ENCODE results near the gene TSHZ2.

Gene TSHZ2

DNA sequence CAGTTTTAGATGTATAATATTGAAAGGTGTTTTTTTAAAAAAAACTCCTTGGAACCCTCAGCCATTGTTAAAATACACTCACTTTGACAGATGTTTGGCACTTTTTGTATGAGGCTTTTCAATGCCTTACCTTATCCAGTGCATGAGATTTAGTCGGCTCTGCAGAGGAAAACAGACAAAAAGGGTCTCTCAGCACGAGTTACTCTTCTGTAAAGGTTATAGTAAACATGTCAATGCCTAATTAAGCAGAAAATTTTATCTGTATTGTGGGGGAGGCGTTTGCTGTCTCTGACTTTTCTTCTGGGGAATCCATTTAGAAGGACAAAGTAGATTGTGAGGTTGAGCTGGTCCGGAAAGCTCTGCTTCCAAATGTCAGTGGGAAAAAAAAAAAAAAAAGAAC is 278.3 kb downstream of the TSHZ2 start:
- DNase-seq (ENCODE audit: low read depth) = no peak

- no peak for DNase-seq (ENCODE audit: low read depth)
Measured at GRCh38 chr20:53252002-53252401, 279.8 kb downstream of the TSHZ2 start.

DNA sequence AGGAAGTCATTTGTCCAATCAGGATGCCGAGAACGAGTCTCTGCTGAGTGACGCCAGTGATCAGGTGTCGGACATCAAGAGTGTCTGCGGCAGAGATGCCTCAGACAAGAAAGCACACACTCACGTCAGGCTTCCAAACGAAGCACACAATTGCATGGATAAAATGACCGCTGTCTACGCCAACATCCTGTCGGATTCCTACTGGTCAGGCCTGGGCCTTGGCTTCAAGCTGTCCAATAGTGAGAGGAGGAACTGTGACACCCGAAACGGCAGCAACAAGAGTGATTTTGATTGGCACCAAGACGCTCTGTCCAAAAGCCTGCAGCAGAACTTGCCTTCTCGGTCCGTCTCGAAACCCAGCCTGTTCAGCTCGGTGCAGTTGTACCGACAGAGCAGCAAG is 281.5 kb downstream of the TSHZ2 start:
- no peak for DNase-seq (ENCODE audit: low read depth)

- no peak for DNase-seq (ENCODE audit: low read depth)
Measured at GRCh38 chr20:53255102-53255710, 283.0 kb downstream of the TSHZ2 start.

DNA sequence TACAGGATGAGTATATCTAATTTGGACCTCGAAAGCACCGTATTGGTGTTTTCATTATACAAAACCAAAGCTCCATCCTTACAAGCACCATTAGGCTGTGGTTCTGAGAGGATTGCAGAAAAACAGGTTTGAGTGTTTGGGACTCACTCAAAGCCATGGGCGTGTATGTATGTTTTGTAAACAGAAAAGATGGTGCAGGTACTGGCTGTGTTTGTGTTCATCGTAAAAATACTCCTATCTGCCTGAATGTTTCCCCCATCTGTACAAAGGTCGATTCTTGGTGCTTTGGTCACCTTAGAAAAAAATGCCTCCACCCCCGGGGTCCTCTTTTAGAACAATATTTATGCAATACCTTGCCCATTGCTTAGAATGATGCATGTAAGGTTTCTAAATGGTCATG is 286.6 kb downstream of the TSHZ2 start:
- DNase-seq (ENCODE audit: low read depth) = no peak

DNA sequence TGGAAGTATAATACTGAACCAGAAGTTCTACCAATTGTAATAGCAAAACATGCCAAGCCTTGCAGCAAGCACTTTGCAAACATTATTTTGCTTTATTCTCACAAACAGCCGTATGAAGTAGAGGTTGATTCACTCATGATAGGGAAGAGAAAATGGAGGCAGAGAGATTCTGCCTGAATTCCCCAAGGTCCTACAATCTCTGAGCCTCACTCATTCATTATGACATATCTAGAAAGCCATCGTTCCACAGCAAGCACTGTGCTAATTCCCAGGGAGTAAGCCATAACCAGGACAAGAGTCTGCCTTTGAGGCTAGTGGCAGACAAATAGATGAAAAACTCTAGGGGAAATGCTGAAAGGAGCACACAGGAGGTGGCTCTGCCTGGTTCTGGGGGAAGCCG is 288.0 kb downstream of the TSHZ2 start:
- DNase-seq (ENCODE audit: low read depth) = no peak

- DNase-seq (ENCODE audit: low read depth) = no peak
Measured at GRCh38 chr20:53260591-53260990, 288.4 kb downstream of the TSHZ2 start.

DNA sequence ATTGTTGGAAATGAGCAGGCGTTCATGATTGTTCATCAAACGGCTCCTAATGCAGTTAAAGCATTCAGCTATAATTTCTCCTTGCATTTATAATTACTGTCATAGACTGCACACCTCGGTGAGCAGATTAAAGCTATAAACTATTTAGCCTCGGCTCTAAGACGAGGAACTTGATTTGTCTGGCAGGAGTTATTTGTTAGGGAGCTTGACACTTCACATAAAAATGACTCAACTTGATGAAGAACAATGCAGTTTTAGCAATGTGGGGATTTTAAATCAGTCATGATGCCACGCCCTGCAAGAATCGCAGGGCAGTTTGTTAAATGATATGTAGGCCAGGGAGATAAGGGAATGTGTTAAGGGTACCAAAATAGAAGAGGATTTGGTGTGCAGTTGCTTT is 290.2 kb downstream of the TSHZ2 start:
- DNase-seq (ENCODE audit: low read depth) = no peak

- DNase-seq (ENCODE audit: low read depth) = no peak
Measured at GRCh38 chr20:53263554-53264438, 291.6 kb downstream of the TSHZ2 start.

DNA sequence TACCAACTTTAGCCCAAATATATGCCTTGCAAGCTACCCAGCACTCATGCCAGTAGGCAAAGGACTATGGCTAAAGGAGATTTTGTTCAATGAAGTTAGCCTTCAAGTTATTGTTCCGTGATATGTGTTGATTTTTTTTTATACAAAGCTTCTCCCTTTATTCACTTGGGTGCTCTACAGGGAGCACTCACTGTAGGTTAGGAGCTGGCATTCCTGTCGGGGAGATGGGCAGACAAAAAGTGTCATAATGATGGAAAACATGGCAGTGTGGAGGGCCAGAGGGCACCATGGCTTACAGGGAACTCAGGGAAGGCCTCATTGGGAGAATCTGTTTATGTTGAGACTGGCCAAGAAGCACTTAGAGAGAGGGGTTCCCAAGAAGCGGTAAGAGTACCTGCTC is 292.4 kb downstream of the TSHZ2 start:
- no peak for DNase-seq (ENCODE audit: low read depth)

DNA sequence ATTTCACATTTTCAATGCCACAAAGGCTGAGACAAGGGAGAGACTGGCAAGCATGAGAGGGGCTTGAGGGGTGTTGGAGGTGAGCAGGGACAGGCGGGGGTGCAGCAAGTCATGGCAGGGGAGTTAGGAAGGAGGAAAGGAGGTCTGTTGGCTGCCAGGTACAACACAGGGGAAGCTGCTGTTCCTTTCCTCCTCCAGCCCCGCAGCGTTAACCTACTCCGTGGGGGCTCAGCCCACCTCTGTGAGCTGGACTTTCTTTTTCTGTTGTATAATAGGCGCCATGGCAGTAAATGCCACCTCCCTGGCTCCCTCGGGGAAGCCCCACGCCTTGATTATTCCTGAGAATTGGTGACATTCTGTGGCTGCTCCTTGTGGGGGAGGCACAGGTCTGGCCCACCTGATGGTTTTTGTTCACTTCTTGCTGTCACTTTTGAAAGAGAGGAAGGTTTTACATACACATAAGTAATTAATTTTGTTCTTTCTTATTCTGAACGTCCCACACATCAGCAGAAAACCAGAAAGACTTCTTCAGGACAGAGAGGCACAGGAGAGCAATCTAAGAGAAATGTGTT is 293.2 kb downstream of the TSHZ2 start:
- no peak for DNase-seq (ENCODE audit: low read depth)

DNA sequence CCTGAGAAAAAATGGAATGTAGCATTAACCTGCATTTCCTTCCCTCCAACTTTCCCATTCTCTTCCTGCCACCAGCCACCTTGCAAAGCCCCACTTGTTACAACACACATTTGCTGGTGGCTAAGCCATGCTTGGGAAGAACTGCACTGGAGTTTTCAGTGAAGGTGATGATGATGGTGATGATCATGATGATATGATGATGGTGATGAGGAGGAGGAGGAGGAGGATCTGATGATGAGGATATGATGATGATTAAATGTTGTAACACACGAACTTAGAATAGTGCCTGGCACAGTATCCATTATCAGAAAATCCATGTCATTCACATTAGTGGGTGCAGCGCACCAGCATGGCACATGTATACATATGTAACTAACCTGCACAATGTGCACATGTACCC is 297.2 kb downstream of the TSHZ2 start:
- no peak for DNase-seq (ENCODE audit: low read depth)

- DNase-seq (ENCODE audit: low read depth) = no peak
Measured at GRCh38 chr20:53270792-53271375, 298.7 kb downstream of the TSHZ2 start.

DNA sequence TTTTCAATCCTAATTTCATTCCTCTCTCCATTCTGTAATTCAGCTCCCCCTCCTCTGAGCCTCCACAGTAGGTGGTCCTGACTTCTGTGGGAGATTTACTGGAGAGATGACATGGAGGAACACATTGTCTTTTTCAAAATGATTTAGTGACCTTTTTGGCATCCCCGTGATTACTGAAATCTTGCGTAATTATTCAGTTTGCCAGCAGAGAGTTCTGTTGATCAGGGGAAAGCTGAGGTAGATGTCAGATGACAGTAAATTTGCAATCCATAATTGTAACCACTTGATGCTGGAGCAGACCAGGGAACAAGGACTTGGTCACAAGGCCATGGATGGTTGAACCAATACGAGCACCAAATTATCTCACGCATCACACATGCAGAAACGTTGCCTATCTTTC is 302.2 kb downstream of the TSHZ2 start:
- no peak for DNase-seq (ENCODE audit: low read depth)

GRCh38 chr20:53274807-53275206 is 302.6 kb downstream of the TSHZ2 start:
- no peak for DNase-seq (ENCODE audit: low read depth)

DNA sequence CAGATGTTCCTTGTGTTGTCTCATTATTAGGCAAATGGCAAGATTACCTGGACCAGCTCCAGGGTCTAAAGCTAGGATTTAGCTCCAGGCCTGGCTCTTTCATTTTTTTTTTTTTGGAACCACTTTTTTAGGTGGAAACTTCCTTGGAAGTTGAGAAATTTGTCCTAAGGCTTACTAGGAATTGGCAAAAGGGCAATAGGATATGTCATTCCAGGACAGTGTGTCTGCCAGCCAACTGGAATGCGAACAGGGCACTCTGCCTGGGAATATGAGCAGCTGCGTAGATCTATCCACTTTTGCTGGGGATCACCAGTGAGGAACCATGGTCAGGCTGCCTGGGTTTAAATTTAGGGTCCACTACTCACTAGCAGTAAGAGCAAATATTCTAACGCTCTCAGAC is 304.0 kb downstream of the TSHZ2 start:
- no peak for DNase-seq (ENCODE audit: low read depth)

- no peak for DNase-seq (ENCODE audit: low read depth)
Measured at GRCh38 chr20:53278555-53278954, 306.4 kb downstream of the TSHZ2 start.

GRCh38 chr20:53279735-53280134 is 307.6 kb downstream of the TSHZ2 start:
- DNase-seq (ENCODE audit: low read depth) = no peak

- DNase-seq (ENCODE audit: low read depth) = no peak
Measured at GRCh38 chr20:53281557-53282117, 309.5 kb downstream of the TSHZ2 start.

GRCh38 chr20:53282217-53282955 is 310.2 kb downstream of the TSHZ2 start:
- no peak for DNase-seq (ENCODE audit: low read depth)

DNA sequence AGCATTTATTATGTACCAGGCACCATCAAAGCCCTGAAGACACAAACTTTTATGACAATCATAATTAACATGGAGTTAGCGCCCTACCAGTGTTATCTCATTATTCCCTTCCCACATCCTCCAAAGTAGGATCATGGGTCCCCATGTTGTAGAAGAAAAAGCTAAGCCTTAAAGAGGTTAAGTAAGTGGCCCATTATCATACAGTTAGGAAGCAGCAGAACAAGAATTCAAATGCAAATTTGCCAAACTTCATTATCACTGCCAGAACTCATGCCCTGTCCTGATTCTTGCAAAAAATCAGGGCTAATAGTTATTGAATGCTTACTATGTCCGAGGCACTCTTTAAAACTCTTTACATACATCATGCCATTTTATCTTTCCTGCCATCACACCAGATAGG is 310.9 kb downstream of the TSHZ2 start:
- no peak for DNase-seq (ENCODE audit: low read depth)

DNA sequence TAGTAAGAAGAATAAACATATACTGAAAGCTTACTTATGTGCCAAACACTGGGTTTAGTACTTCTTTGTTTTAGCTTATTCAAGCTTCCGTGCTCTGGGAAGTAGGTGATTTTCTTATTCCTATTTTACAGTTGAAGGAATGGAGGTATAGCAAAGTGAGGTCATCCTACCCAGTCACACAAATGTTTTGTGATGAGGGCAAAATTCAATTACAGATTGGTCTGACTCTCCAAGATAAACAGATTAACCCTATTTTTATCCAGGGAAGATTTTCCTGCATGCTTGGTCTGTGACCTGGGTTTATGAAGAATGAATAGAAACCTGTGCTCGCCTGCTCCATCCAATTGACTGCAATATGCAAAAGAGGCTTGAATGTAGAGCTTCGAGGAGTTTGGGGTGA is 311.4 kb downstream of the TSHZ2 start:
- DNase-seq (ENCODE audit: low read depth) = no peak

Measured in stimulated activated CD8-positive, alpha-beta memory T cell treated with anti-CD3 and anti-CD28 coated beads, Interleukin-15, amount 100 ng/mL, for 24 hours (primary cell).